ENCODE data around the gene AAK1. TPM values are rescaled to one million over a fixed set of nuclear protein-coding genes. Genes with fewer than 3 reads are reported as not detected.
"Not testable (repeated sequence)": the region's sequence is repeated elsewhere in the genome, so short reads cannot be mapped to it uniquely, and the experiment has no call there.

AAK1 gene
- polyA plus RNA-seq, 1 donor (not counting 4 experiments of a cell fraction or from before 2014, with no cell fraction given), result 12.3 TPM

- Histone ChIP-seq H3K79me2 (ENCODE audit: control insufficient read depth, insufficient read depth, low read length) (peaks cover 24% of the 10 kb centered on the region), H3K9ac (ENCODE audit: control insufficient read depth, extremely low read depth, insufficient read depth, low read length) (no peak overlapping the region), H3K4me2 (ENCODE audit: control insufficient read depth, extremely low read depth, insufficient read depth, low read depth, low read length) (no peak overlapping the region), H4K20me1 (ENCODE audit: control insufficient read depth, extremely low read depth, insufficient read depth, low read length) (no peaks in the 10 kb centered on the region), H3K4me1 (ENCODE audit: control insufficient read depth, extremely low read depth, insufficient read depth, low read length) (peaks cover 3% of the 10 kb centered on the region), H3K4me3 (ENCODE audit: control insufficient read depth in 2 of 3, extremely low read depth in 1 of 3, insufficient read depth in 2 of 3, low read depth in 1 of 3, low read length in 3 of 3) (no peak overlapping the region), H3K27me3 (ENCODE audit: control insufficient read depth, extremely low read depth, insufficient read depth, low read length) (no peaks in the 10 kb centered on the region), H3K27ac (ENCODE audit: control insufficient read depth, insufficient read depth, low read length) (no peak overlapping the region), H2AFZ (ENCODE audit: control insufficient read depth, low read length) (no peak overlapping the region), H3K9me3 (ENCODE audit: control insufficient read depth, low read depth, low read length) (no peaks in the 10 kb centered on the region), H3K9me1 (ENCODE audit: control insufficient read depth, extremely low read depth, insufficient read depth, low read length) (peaks cover 2% of the 10 kb centered on the region), H3K36me3 (ENCODE audit: control insufficient read depth in 2 of 2, extremely low read depth in 1 of 2, insufficient read depth in 2 of 2, low read length in 2 of 2) (no peaks in the 10 kb centered on the region)
- TF ChIP-seq CTCF (optimal IDR thresholded peaks at IDR 0.05 in 1 of 3, IDR thresholded peaks at IDR 0.05 in 1 of 3, conservative IDR thresholded peaks at IDR 0.05 in 1 of 3; ENCODE audit: extremely low read depth in 1 of 3, insufficient read depth in 2 of 3, low read length in 3 of 3) (no peak), EZH2 (IDR thresholded peaks at IDR 0.05; ENCODE audit: low read length) (no peak)
- no peak for FAIRE-seq
- dilution Hi-C loops (cut with MboI; ENCODE audit: extremely low pct_ligation_motif_present, low sequenced_read_pairs), result no loop called here
- no peak for DNase-seq (ENCODE audit: low read depth, low spot score)
Observed at GRCh38 chr2:69575926-69576325, 67.6 kb downstream of the AAK1 start.

DNA sequence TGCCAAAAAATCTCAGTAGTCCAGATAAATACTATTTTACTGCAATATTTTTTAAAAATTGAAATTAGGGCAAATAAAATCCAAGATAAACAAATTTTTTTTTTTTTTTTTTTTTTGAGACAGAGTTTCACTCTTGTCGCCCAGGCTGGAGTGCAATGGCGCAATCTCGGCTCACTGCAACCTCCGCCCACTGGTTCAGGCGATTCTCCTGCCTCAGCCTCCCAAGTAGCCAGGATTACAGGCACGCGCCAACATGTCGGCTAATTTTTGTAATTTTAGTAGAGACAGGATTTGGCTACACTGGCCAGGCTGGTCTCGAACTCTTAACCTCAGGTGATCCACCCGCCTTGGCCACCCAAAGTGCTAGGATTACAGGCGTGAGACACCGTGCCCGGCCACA is 68.2 kb downstream of the AAK1 start:
- dilution Hi-C loops (cut with MboI; ENCODE audit: extremely low pct_ligation_motif_present, low sequenced_read_pairs); H2AFZ ChIP-seq (ENCODE audit: control insufficient read depth, low read length); H3K9me3 ChIP-seq (ENCODE audit: control insufficient read depth, low read depth, low read length); H3K9me1 ChIP-seq (ENCODE audit: control insufficient read depth, extremely low read depth, insufficient read depth, low read length); H3K4me2 ChIP-seq (ENCODE audit: control insufficient read depth, extremely low read depth, insufficient read depth, low read depth, low read length); H3K36me3 ChIP-seq (ENCODE audit: control insufficient read depth in 2 of 2, extremely low read depth in 1 of 2, insufficient read depth in 2 of 2, low read length in 2 of 2); H4K20me1 ChIP-seq (ENCODE audit: control insufficient read depth, extremely low read depth, insufficient read depth, low read length); H3K4me1 ChIP-seq (ENCODE audit: control insufficient read depth, extremely low read depth, insufficient read depth, low read length); DNase-seq (ENCODE audit: low read depth, low spot score); H3K27me3 ChIP-seq (ENCODE audit: control insufficient read depth, extremely low read depth, insufficient read depth, low read length); H3K9ac ChIP-seq (ENCODE audit: control insufficient read depth, extremely low read depth, insufficient read depth, low read length); H3K4me3 ChIP-seq (ENCODE audit: control insufficient read depth in 2 of 3, extremely low read depth in 1 of 3, insufficient read depth in 2 of 3, low read depth in 1 of 3, low read length in 3 of 3); H3K27ac ChIP-seq (ENCODE audit: control insufficient read depth, insufficient read depth, low read length); FAIRE-seq: not testable (repeated sequence)
- peaks cover 22% of the 10 kb centered on the region for H3K79me2 ChIP-seq (ENCODE audit: control insufficient read depth, insufficient read depth, low read length)

DNA sequence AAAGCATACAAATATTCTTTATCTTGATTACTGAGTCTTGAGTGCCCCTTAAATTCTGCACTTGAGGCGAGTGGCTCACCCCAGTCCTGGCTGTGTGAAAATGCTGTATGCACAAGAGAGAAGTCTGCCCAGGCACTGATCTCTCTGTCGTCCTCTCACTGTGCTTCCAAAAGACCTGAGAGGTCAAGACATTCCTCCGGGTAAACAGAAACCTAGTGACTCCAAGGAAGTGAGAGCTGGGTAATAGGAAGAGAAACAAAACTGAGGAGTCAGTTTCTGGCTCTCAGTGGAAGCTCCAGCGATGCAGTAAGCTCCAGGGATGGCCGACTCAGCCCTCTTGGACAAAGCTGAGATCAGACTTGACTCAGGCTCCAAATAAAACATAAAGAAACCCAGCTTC is 70.9 kb downstream of the AAK1 start:
- Histone ChIP-seq H3K4me2 (ENCODE audit: control insufficient read depth, extremely low read depth, insufficient read depth, low read depth, low read length) (no peak overlapping the region), H3K79me2 (ENCODE audit: control insufficient read depth, insufficient read depth, low read length) (peaks cover 18% of the 10 kb centered on the region), H3K4me1 (ENCODE audit: control insufficient read depth, extremely low read depth, insufficient read depth, low read length) (peaks cover 21% of the 10 kb centered on the region), H3K27ac (ENCODE audit: control insufficient read depth, insufficient read depth, low read length) (no peak overlapping the region), H4K20me1 (ENCODE audit: control insufficient read depth, extremely low read depth, insufficient read depth, low read length) (no peaks in the 10 kb centered on the region), H3K9ac (ENCODE audit: control insufficient read depth, extremely low read depth, insufficient read depth, low read length) (no peak overlapping the region), H3K4me3 (ENCODE audit: control insufficient read depth in 2 of 3, extremely low read depth in 1 of 3, insufficient read depth in 2 of 3, low read depth in 1 of 3, low read length in 3 of 3) (no peak overlapping the region), H3K9me1 (ENCODE audit: control insufficient read depth, extremely low read depth, insufficient read depth, low read length) (peaks cover 2% of the 10 kb centered on the region), H3K27me3 (ENCODE audit: control insufficient read depth, extremely low read depth, insufficient read depth, low read length) (no peaks in the 10 kb centered on the region), H3K9me3 (ENCODE audit: control insufficient read depth, low read depth, low read length) (no peaks in the 10 kb centered on the region), H2AFZ (ENCODE audit: control insufficient read depth, low read length) (no peak overlapping the region), H3K36me3 (ENCODE audit: control insufficient read depth in 2 of 2, extremely low read depth in 1 of 2, insufficient read depth in 2 of 2, low read length in 2 of 2) (no peaks in the 10 kb centered on the region)
- FAIRE-seq, result no peak
- DNase-seq (ENCODE audit: low read depth, low spot score), result no peak
- TF ChIP-seq CTCF (optimal IDR thresholded peaks at IDR 0.05 in 1 of 3, IDR thresholded peaks at IDR 0.05 in 1 of 3, conservative IDR thresholded peaks at IDR 0.05 in 1 of 3; ENCODE audit: extremely low read depth in 1 of 3, insufficient read depth in 2 of 3, low read length in 3 of 3) (no peak), EZH2 (IDR thresholded peaks at IDR 0.05; ENCODE audit: low read length) (no peak)
- dilution Hi-C loops (cut with MboI; ENCODE audit: extremely low pct_ligation_motif_present, low sequenced_read_pairs), result no loop called here

All from keratinocyte (primary cell).